ENCODE results near the gene PEX7. TPM values are rescaled to one million over a fixed set of nuclear protein-coding genes. Genes with fewer than 3 reads are reported as not detected.

The PEX7 gene
- total RNA-seq, 1 experiment from 2014 or later, result 6.4 TPM

GRCh38 chr6:136783495-136784270 is 38.7 kb upstream of the PEX7 start:
- H3K27me3 ChIP-seq (replicated peaks; ENCODE audit: control insufficient read depth, insufficient read depth, low read length), result no peaks in the 10 kb centered on the region
- no peak overlapping the region for H3K27ac Mint-ChIP-seq (ENCODE audit: unreplicated experiment)
- H3K36me3 Mint-ChIP-seq (ENCODE audit: insufficient read depth, unreplicated experiment), result no peaks in the 10 kb centered on the region
- TF ChIP-seq, protein P1, sequence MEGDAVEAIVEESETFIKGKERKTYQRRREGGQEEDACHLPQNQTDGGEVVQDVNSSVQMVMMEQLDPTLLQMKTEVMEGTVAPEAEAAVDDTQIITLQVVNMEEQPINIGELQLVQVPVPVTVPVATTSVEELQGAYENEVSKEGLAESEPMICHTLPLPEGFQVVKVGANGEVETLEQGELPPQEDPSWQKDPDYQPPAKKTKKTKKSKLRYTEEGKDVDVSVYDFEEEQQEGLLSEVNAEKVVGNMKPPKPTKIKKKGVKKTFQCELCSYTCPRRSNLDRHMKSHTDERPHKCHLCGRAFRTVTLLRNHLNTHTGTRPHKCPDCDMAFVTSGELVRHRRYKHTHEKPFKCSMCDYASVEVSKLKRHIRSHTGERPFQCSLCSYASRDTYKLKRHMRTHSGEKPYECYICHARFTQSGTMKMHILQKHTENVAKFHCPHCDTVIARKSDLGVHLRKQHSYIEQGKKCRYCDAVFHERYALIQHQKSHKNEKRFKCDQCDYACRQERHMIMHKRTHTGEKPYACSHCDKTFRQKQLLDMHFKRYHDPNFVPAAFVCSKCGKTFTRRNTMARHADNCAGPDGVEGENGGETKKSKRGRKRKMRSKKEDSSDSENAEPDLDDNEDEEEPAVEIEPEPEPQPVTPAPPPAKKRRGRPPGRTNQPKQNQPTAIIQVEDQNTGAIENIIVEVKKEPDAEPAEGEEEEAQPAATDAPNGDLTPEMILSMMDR (IDR thresholded peaks at IDR 0.05; ENCODE audit: insufficient read depth in 1 of 2, low read depth in 1 of 2, low read length in 1 of 2, severe bottlenecking in 1 of 2, unreplicated experiment in 1 of 2), result no peak
- H3K36me3 ChIP-seq (ENCODE audit: control insufficient read depth, insufficient read depth, low read length), result no peaks in the 10 kb centered on the region
- no peaks in the 10 kb centered on the region for H3K4me1 ChIP-seq
- no peak for DNase-seq
- POLR2A ChIA-PET, result no interaction called here
- intact Hi-C loops (cut with micrococcal nuclease; ENCODE audit: unreplicated experiment), result no loop called here
- no peak overlapping the region for H3K4me3 Mint-ChIP-seq (ENCODE audit: unreplicated experiment)
- H3K4me1 Mint-ChIP-seq (ENCODE audit: low read depth, unreplicated experiment), result no peaks in the 10 kb centered on the region
- BruUV-seq (replicated peaks), result no TSS peak
- H3K9me3 Mint-ChIP-seq (ENCODE audit: unreplicated experiment), result no peaks in the 10 kb centered on the region
- no peaks in the 10 kb centered on the region for H3K27me3 Mint-ChIP-seq (ENCODE audit: insufficient read depth, unreplicated experiment)
- CTCF ChIA-PET, result no interaction called here
- H3K9me3 ChIP-seq, result no peaks in the 10 kb centered on the region
- H3K4me3 ChIP-seq (ENCODE audit: low read depth, low read length), result no peak overlapping the region

DNA sequence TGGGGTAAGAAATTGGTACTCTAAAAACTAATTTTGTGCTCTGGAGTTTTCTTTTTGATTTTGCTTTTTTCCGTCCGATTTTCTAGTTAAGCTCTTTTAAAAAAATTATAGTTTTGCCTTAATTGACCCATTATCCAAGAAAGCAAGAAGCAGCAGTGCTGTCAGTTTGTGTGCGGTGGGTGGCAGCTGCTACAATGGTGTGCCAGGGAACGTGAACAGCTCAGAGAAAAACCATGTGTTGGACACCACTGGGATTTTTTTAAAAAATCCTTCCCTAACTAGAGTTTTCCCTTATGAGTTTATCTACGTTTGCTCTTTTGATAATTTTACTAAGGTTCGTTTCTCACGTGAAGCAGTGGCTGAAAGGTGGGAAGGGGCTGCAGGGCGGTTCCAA is 38.1 kb upstream of the PEX7 start:
- no peaks in the 10 kb centered on the region for H3K4me1 Mint-ChIP-seq (ENCODE audit: low read depth, unreplicated experiment)
- H3K9me3 ChIP-seq, result no peaks in the 10 kb centered on the region
- H3K4me3 ChIP-seq (ENCODE audit: low read depth, low read length), result no peak overlapping the region
- no peak for DNase-seq
- intact Hi-C loops (cut with micrococcal nuclease; ENCODE audit: unreplicated experiment), result no loop called here
- no TSS peak for BruUV-seq (replicated peaks)
- no peaks in the 10 kb centered on the region for H3K36me3 Mint-ChIP-seq (ENCODE audit: insufficient read depth, unreplicated experiment)
- no peaks in the 10 kb centered on the region for H3K4me1 ChIP-seq
- no peak overlapping the region for H3K27ac Mint-ChIP-seq (ENCODE audit: unreplicated experiment)
- no peaks in the 10 kb centered on the region for H3K27me3 ChIP-seq (replicated peaks; ENCODE audit: control insufficient read depth, insufficient read depth, low read length)
- ChIA-PET CTCF (no interaction called here), POLR2A (no interaction called here)
- TF ChIP-seq, protein P1 (IDR thresholded peaks at IDR 0.05; ENCODE audit: insufficient read depth in 1 of 2, low read depth in 1 of 2, low read length in 1 of 2, severe bottlenecking in 1 of 2, unreplicated experiment in 1 of 2), result no peak
- no peak overlapping the region for H3K4me3 Mint-ChIP-seq (ENCODE audit: unreplicated experiment)
- no peaks in the 10 kb centered on the region for H3K36me3 ChIP-seq (ENCODE audit: control insufficient read depth, insufficient read depth, low read length)
- no peaks in the 10 kb centered on the region for H3K9me3 Mint-ChIP-seq (ENCODE audit: unreplicated experiment)
- H3K27me3 Mint-ChIP-seq (ENCODE audit: insufficient read depth, unreplicated experiment), result no peaks in the 10 kb centered on the region

- CTCF ChIA-PET, result no interaction called here
- H3K9me3 Mint-ChIP-seq (ENCODE audit: unreplicated experiment), result no peaks in the 10 kb centered on the region
- no peaks in the 10 kb centered on the region for H3K9me3 ChIP-seq
- no peak for DNase-seq
- TF ChIP-seq, protein P1 (IDR thresholded peaks at IDR 0.05; ENCODE audit: insufficient read depth in 1 of 2, low read depth in 1 of 2, low read length in 1 of 2, severe bottlenecking in 1 of 2, unreplicated experiment in 1 of 2), result no peak
- H3K27me3 ChIP-seq (replicated peaks; ENCODE audit: control insufficient read depth, insufficient read depth, low read length), result no peaks in the 10 kb centered on the region
- POLR2A ChIA-PET, result no interaction called here
- no peak overlapping the region for H3K4me3 ChIP-seq (ENCODE audit: low read depth, low read length)
- no TSS peak for BruUV-seq (replicated peaks)
- no peak overlapping the region for H3K4me3 Mint-ChIP-seq (ENCODE audit: unreplicated experiment)
- H3K4me1 Mint-ChIP-seq (ENCODE audit: low read depth, unreplicated experiment), result no peaks in the 10 kb centered on the region
- no peak overlapping the region for H3K27ac Mint-ChIP-seq (ENCODE audit: unreplicated experiment)
- H3K36me3 ChIP-seq (ENCODE audit: control insufficient read depth, insufficient read depth, low read length), result no peaks in the 10 kb centered on the region
- H3K36me3 Mint-ChIP-seq (ENCODE audit: insufficient read depth, unreplicated experiment), result no peaks in the 10 kb centered on the region
- H3K27me3 Mint-ChIP-seq (ENCODE audit: insufficient read depth, unreplicated experiment), result no peaks in the 10 kb centered on the region
- no peaks in the 10 kb centered on the region for H3K4me1 ChIP-seq
- intact Hi-C loops (cut with micrococcal nuclease; ENCODE audit: unreplicated experiment), result no loop called here
Measured at GRCh38 chr6:136784910-136785746, 37.3 kb upstream of the PEX7 start.
